Spleen (tissue), 11 donors: ENCODE measurements around the gene KRT222. TPM values are rescaled to one million over a fixed set of nuclear protein-coding genes. Genes with fewer than 3 reads are reported as not detected.

Source experiments
- DNase-seq: peaks from one replicate; pipeline ENCODE4 v3.0.0-alpha.2; 2020
- H3K27ac ChIP-seq, 8 donors: fragments of 200-600 bp; sonication (generic) in 7 of 8; 1 replicate in 4 of 8; 2 replicates in 4 of 8; pipeline versions ENCODE4 v1.5.0 to v1.8.0; 2016 to 2021; ENCODE audit warnings: inconsistent platforms in 4 of 8, mild to moderate bottlenecking in 4 of 8, moderate library complexity in 1 of 8
- H3K27me3 ChIP-seq, 7 donors: fragments of 200-600 bp; sonication (generic) in 6 of 7; replicated peaks in 1 of 7; 1 replicate in 4 of 7; 2 replicates in 3 of 7; pipeline versions ENCODE4 v1.5.0 to v1.8.0; 2016 to 2021; ENCODE audit warnings: inconsistent platforms in 3 of 7, mild to moderate bottlenecking in 1 of 7
- H3K36me3 ChIP-seq, 6 donors: fragments of 200-600 bp; sonication (generic) in 5 of 6; 1 replicate in 4 of 6; 2 replicates in 2 of 6; pipeline versions ENCODE4 v1.5.0 to v1.8.0; 2016 to 2021; ENCODE audit warnings: inconsistent platforms in 2 of 6
- H3K4me1 ChIP-seq, 6 donors: fragments of 200-600 bp; sonication (generic) in 5 of 6; 1 replicate in 3 of 6; 2 replicates in 3 of 6; pipeline versions ENCODE4 v1.5.0 to v1.8.0; 2016 to 2021; ENCODE audit warnings: inconsistent platforms in 3 of 6
- H3K4me3 ChIP-seq, 8 donors: fragments of 200-600 bp; sonication (generic) in 7 of 8; 1 replicate in 4 of 8; 2 replicates in 4 of 8; pipeline versions ENCODE4 v1.5.0 to v1.8.0; 2016 to 2021; ENCODE audit warnings: inconsistent platforms in 4 of 8, mild to moderate bottlenecking in 4 of 8, moderate library complexity in 2 of 8
- H3K9me3 ChIP-seq, 8 donors: fragments of 200-600 bp; sonication (generic) in 7 of 8; 1 replicate in 4 of 8; 2 replicates in 4 of 8; pipeline versions ENCODE4 v1.5.0 to v1.8.0; 2016 to 2021; ENCODE audit warnings: inconsistent platforms in 4 of 8
- POLR2A ChIP-seq, 3 donors: fragments of 450-650 bp; IDR thresholded peaks; one replicate each; pipeline ENCODE4 v1.5.1; 2017; ENCODE audit warnings: antibody characterized with exemption in 3 of 3, mild to moderate bottlenecking in 1 of 3
- POLR2AphosphoS5 ChIP-seq, 3 donors: sonication (generic); formaldehyde crosslinking; IDR thresholded peaks; one replicate each; pipeline ENCODE4 v1.5.1; 2017; ENCODE audit warnings: antibody characterized with exemption in 3 of 3
- WGBS, 5 donors: extraction: QIAGEN DNeasy Blood & Tissue Kit in 3 of 5; methylation state at CpG; one replicate each; pipeline versions ENCODE4 v1.1.5 to v1.1.7; 2013 to 2018; 5-methylcytosine and 5-hydroxymethylcytosine counted together
- intact Hi-C: fragments of 100-400 bp; cut with DNase I; formaldehyde crosslinking; loops from one replicate; pipeline ENCODE4 v1.15.0; 2023; ENCODE audit warnings: low total_unique reads
- polyA plus RNA-seq, 3 donors: library from polyadenylated mRNA; stranded (reverse); fragments of 200-250 nt; gene quantifications; one replicate each; pipeline ENCODE4 v1.2.1, GENCODE V29; 2013
- total RNA-seq, 7 donors: library from RNA; depleted of rRNA in 3 of 7; stranded (reverse); fragments of >200 nt in 3 of 7; fragmentation: NEBNext Ultra II Directional in 4 of 7; extraction: Animal tissue kit (Norgen Biotek cat#: 25700) in 4 of 7; gene quantifications; one replicate each; pipeline versions ENCODE4 v1.1.0 to v1.2.1, GENCODE V29; 2016 to 2021
- TF ChIP-seq, protein P1 (sequence below), 11 experiments: fragments of 200-600 bp in 7 of 11; fragments of 450-650 bp in 4 of 11; sonication (generic) in 4 of 11; IDR thresholded peaks in 8 of 11; conservative IDR thresholded peaks in 3 of 11; 1 replicate in 7 of 11; 2 replicates in 4 of 11; pipeline versions ENCODE4 v1.4.0 to v1.8.0; 2016 to 2021; ENCODE audit warnings: antibody characterized with exemption in 11 of 11, inconsistent platforms in 4 of 11, mild to moderate bottlenecking in 1 of 11
- donor health status: healthy with polysubstance abuse.
- donor health status: DM: no; HTN: no; CAD: no; lungs with moderate emphysema.
- donor health status: DM: no; HTN: no; CAD: no.
- donor health status: Bipolar disorder and iron deficiency.
- donor health status: healthy.
- donor health status: DM: no; HTN: no; CAD: no.
- donor health status: DM: yes; HTN: yes; CAD: no.

The KRT222 gene
- total and polyA plus RNA-seq, 10 donors: 2.2 to 13.7 (median 4.6) TPM

GRCh38 chr17:40621578-40621977, 43.4 kb downstream of the KRT222 start:
- Histone ChIP-seq H3K9me3 (no peaks in the 10 kb centered on the region), H3K36me3 (peaks cover 0 to 2% (median 0%) of the 10 kb centered on the region in 6 donors), H3K27me3 (no peaks in the 10 kb centered on the region), H3K4me1 (peaks cover 23 to 74% (median 31%) of the 10 kb centered on the region in 6 donors), H3K27ac (peak overlapping the region in 1 of 8 donors; percentile 51), H3K4me3 (no peak overlapping the region)
- TF ChIP-seq POLR2AphosphoS5 (IDR thresholded peaks at IDR 0.05): no peak
- no peak for TF ChIP-seq POLR2A (IDR thresholded peaks at IDR 0.05)
- TF ChIP-seq, protein P1, sequence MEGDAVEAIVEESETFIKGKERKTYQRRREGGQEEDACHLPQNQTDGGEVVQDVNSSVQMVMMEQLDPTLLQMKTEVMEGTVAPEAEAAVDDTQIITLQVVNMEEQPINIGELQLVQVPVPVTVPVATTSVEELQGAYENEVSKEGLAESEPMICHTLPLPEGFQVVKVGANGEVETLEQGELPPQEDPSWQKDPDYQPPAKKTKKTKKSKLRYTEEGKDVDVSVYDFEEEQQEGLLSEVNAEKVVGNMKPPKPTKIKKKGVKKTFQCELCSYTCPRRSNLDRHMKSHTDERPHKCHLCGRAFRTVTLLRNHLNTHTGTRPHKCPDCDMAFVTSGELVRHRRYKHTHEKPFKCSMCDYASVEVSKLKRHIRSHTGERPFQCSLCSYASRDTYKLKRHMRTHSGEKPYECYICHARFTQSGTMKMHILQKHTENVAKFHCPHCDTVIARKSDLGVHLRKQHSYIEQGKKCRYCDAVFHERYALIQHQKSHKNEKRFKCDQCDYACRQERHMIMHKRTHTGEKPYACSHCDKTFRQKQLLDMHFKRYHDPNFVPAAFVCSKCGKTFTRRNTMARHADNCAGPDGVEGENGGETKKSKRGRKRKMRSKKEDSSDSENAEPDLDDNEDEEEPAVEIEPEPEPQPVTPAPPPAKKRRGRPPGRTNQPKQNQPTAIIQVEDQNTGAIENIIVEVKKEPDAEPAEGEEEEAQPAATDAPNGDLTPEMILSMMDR (IDR thresholded peaks at IDR 0.05 in 8 of 11, conservative IDR thresholded peaks at IDR 0.05 in 3 of 11): no peak
- intact Hi-C loops: loop anchor here (5.0 kb wide), 1 partner anchor 166 kb away; no protein-coding TSS in a partner anchor
- WGBS, 5 donors: 78 to 84% (median 83%) methylated on average over 8 of the region's 8 CpGs
- no peak for DNase-seq

GRCh38 chr17:40621019-40621418, 44.0 kb downstream of the KRT222 start:
- no peak overlapping the region for H3K4me3 ChIP-seq
- 91 to 95% (median 92%) methylated on average over 6 of the region's 6 CpGs for WGBS, 5 donors
- H3K27me3 ChIP-seq: no peaks in the 10 kb centered on the region
- no peaks in the 10 kb centered on the region for H3K36me3 ChIP-seq
- TF ChIP-seq POLR2AphosphoS5 (IDR thresholded peaks at IDR 0.05) (no peak), POLR2A (IDR thresholded peaks at IDR 0.05) (no peak)
- TF ChIP-seq, protein P1 (IDR thresholded peaks at IDR 0.05 in 8 of 11, conservative IDR thresholded peaks at IDR 0.05 in 3 of 11): no peak
- no peak for DNase-seq
- intact Hi-C loops: loop anchor here (5.0 kb wide), 1 partner anchor 166 kb away; no protein-coding TSS in a partner anchor
- H3K27ac ChIP-seq: no peak overlapping the region
- H3K4me1 ChIP-seq: peaks cover 23 to 79% (median 33%) of the 10 kb centered on the region in 6 donors
- H3K9me3 ChIP-seq: no peaks in the 10 kb centered on the region

DNA sequence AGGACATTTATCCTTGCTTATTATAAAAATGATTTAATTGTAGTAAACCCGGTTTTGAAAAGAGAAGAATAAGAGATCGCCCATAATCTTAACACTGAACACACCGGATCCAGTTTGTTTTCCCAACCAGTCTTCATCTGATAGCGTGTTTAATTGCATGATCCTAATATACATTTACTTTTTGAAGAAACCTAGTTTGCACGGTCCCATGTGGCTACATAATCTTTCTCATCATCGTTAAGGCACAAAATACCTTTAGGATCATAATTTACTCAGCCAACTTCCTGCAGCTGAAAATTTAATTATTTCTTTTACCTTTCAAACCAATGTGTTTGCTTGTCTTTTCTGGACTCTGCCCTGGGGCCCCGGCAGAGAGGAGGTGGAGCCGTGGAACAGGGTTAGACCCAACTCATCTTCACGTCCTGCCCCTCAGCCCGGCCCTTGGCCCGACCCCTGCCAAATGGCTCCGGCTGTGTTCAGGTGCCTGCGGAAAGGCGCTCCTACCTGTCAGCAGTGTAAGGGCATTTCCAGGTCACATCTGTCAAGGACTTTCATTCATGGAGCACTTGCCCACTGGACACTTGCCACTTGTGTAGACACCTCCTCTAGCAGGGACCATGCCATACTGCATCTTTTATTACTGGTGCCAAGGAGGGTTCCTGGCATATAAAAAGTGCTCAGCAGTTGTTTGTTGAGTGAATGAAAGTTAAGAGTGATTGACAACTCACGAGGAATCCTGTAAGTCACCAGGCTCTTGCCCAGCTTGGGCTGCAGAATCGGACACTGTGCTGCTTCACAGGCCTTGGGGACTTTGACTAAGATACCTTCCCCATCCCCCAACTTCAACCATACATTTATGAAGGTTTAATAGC, 46.0 kb downstream of the KRT222 start:
- peak overlapping the region in 1 of 8 donors; percentile 62 for H3K4me3 ChIP-seq
- TF ChIP-seq POLR2A (IDR thresholded peaks at IDR 0.05) (no peak), POLR2AphosphoS5 (IDR thresholded peaks at IDR 0.05) (no peak)
- TF ChIP-seq, protein P1 (IDR thresholded peaks at IDR 0.05 in 8 of 11, conservative IDR thresholded peaks at IDR 0.05 in 3 of 11): no peak
- H3K4me1 ChIP-seq: peaks cover 26 to 85% (median 51%) of the 10 kb centered on the region in 6 donors
- no peak for DNase-seq
- peak overlapping the region in 1 of 8 donors; percentile 3 for H3K27ac ChIP-seq
- H3K36me3 ChIP-seq: no peaks in the 10 kb centered on the region
- WGBS, 5 donors: 77 to 89% (median 85%) methylated on average over 16 of the region's 16 CpGs
- no peaks in the 10 kb centered on the region for H3K9me3 ChIP-seq
- no peaks in the 10 kb centered on the region for H3K27me3 ChIP-seq
- intact Hi-C loops: no loop called here

DNA sequence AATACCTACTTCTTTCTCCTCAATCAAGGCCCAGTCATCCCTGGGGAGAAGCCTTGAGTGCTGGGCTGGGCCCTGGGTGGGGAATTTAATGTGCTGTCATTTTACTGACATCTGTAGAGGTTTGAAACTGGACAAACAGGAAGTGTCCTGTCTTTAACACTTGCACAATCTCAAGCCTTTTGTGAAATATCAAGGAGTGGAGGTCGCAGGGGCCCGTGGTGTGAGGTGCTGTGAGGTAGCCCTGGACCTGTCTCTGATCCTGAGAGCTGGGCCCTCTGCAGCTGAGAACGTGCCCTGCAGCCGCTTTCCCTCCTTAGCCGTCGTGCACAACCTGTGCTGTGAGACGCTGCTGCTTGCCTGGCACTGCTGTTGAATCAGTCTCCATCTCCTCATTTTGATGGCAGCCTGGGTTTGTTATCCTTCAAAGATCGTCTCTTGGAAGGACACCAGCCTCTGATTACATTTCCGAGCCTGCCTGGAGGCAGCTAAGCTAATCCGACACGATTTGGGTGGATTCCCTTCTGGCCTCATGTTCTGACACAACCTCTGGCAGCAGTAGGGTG, 47.2 kb downstream of the KRT222 start:
- Histone ChIP-seq H3K4me3 (no peak overlapping the region), H3K27me3 (no peaks in the 10 kb centered on the region), H3K36me3 (no peaks in the 10 kb centered on the region), H3K9me3 (no peaks in the 10 kb centered on the region), H3K27ac (no peak overlapping the region), H3K4me1 (peaks cover 26 to 88% (median 45%) of the 10 kb centered on the region in 6 donors)
- no peak for DNase-seq
- 79 to 86% (median 82%) methylated on average over 11 of the region's 11 CpGs for WGBS, 5 donors
- intact Hi-C loops: no loop called here
- no peak for TF ChIP-seq POLR2AphosphoS5 (IDR thresholded peaks at IDR 0.05)
- no peak for TF ChIP-seq POLR2A (IDR thresholded peaks at IDR 0.05)
